ENCODE measurements around the gene MUC2. TPM values are rescaled to one million over a fixed set of nuclear protein-coding genes. Genes with fewer than 3 reads are reported as not detected.

MUC2 gene
- not detected in 2 replicates for total RNA-seq

DNA sequence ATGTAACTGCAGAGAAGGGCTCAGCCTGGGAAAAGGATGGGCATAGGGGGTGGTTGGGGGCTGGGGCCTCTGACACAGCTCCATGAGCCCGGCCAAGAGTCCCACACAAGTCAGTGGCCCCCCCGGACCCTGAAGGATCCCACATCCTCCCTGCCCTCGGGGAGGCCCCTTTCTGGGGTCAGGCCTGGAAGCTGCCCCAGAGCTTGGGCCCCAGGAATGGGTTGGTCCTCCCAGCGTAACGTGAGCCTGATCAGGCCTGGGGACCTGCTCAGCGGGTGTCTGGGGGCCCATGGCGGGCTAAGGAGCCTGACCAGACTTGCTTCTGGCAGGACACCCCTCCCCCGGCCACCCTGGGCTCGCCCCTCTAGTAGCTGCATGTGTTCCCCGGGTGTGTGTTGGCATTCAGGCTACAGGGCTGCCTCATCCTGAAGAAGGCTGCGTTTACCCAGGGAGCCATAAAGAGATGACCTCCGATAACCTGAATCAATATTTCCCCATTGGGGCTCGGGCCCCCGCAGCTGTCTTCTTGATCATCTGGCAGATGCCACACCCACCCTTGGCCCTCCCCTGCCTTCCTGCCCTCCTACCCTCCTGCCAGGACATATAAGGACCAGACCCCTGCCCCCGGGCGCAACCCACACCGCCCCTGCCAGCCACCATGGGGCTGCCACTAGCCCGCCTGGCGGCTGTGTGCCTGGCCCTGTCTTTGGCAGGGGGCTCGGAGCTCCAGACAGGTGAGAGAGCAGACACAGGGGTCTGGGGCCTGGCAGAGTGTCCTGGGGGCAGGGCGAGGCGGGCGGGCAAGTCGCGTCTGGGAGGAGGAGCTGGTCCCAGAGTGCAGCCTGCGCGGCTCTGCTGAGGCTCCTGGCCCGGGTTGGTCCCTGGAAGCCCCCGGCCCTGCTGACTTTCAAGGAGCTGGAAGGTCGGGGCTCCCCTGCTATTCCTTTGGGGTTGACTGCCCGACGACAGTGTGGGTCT lies at the start of gene MUC2:
Gene MUC2 (plus strand): TSS at position 631 of the 978 bp plus-strand sequence.

DNA sequence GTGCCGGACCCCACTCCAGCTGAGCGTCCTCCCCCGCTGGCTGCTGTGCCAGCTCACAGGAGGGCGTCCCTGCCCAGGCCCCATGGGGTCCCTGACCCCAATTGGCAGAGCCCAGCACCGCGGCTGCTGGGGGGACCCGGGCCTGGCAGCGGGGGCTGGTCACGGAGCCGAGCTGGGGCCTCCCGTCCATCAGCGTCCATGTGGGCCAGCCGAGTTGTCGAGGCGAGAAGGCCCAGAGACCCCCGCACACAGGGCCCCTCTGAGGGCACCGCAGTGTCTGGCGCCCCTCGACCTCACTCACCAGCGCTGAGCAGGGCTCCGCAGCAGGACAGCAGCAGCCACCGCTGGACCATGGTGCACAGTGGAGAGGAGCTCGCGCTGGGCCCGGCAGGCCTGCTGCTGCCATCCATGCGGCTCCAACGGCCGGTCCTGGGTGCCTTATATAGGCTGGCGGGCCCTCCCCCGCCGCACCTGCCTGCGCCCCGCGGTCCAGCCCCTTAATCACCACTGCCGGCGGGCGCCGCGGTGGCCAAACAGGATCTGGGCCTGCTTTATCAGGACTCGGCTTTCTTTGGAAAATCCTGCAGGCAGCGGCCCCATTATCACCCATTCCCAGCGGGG lies 38.3 kb upstream of the MUC2 start, which contains the start of gene MUC6:
Gene MUC6 (minus strand): TSS at position 416 of the 621 bp plus-strand sequence. CDS start 63 bp downstream, at position 353.

Other genes with a start within 250 kb of the MUC2 start
- gene CRACR2B, start 247.0 kb upstream of the MUC2 start, total RNA-seq, result 0.58 and 1.4 TPM in 2 replicates
- 299 and 568 TPM in 2 replicates for gene CD151, start 241.9 kb upstream of the MUC2 start, total RNA-seq
- gene POLR2L, start 232.3 kb upstream of the MUC2 start, total RNA-seq, result 51.0 and 132 TPM in 2 replicates
- 109 and 143 TPM in 2 replicates for gene TSPAN4, start 232.0 kb upstream of the MUC2 start, total RNA-seq
- gene CHID1, start 164.1 kb upstream of the MUC2 start, total RNA-seq, result 60.3 and 75.5 TPM in 2 replicates
- gene AP2A2, start 149.0 kb upstream of the MUC2 start, total RNA-seq, result 18.3 and 27.8 TPM in 2 replicates
- not detected in 2 replicates for gene MUC6, start 38.2 kb upstream of the MUC2 start, total RNA-seq
- not detected in 2 replicates for gene MUC5AC, start 83.1 kb downstream of the MUC2 start, total RNA-seq
- gene MUC5B, start 148.2 kb downstream of the MUC2 start, total RNA-seq, result not detected in 2 replicates
- gene TOLLIP, start 234.8 kb downstream of the MUC2 start, total RNA-seq, result 21.4 and 27.4 TPM in 2 replicates